ENCODE results near the gene AAGAB.

The AAGAB gene

GRCh38 chr15:67253101-67253500 is 1.4 kb downstream of the AAGAB start (continued):
- TF ChIP-seq, protein P1, sequence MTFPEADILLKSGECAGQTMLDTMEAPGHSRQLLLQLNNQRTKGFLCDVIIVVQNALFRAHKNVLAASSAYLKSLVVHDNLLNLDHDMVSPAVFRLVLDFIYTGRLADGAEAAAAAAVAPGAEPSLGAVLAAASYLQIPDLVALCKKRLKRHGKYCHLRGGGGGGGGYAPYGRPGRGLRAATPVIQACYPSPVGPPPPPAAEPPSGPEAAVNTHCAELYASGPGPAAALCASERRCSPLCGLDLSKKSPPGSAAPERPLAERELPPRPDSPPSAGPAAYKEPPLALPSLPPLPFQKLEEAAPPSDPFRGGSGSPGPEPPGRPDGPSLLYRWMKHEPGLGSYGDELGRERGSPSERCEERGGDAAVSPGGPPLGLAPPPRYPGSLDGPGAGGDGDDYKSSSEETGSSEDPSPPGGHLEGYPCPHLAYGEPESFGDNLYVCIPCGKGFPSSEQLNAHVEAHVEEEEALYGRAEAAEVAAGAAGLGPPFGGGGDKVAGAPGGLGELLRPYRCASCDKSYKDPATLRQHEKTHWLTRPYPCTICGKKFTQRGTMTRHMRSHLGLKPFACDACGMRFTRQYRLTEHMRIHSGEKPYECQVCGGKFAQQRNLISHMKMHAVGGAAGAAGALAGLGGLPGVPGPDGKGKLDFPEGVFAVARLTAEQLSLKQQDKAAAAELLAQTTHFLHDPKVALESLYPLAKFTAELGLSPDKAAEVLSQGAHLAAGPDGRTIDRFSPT (tag by site-specific recombination; IDR thresholded peaks at IDR 0.05) = peak; percentile 75; the same call in 1 of the 2 replicates
- TF ChIP-seq ZNF600 (tag by site-specific recombination; IDR thresholded peaks at IDR 0.05) (peak; percentile 52; the same call in 1 of the 2 replicates), TCF7L2 (IDR thresholded peaks at IDR 0.05; ENCODE audit: borderline replicate concordance, low read depth, low read length) (no peak), ZBTB1 (tag by site-specific recombination; IDR thresholded peaks at IDR 0.05) (no peak)

GRCh38 chr15:67251318-67251717 is 3.1 kb downstream of the AAGAB start:
- CTCF ChIA-PET = interaction anchor here (0.7 kb wide), 1 partner anchor 135 kb away, joined by 4 read pairs; no protein-coding TSS in a partner anchor

GRCh38 chr15:67249830-67250229 is 4.6 kb downstream of the AAGAB start:
- TF ChIP-seq ZNF626 (tag by site-specific recombination; IDR thresholded peaks at IDR 0.05) = no peak
- no peak for TF ChIP-seq BCL6B (tag by site-specific recombination; IDR thresholded peaks at IDR 0.05)
- TF ChIP-seq PRDM6 (tag by site-specific recombination; IDR thresholded peaks at IDR 0.05) = no peak
- Histone ChIP-seq H3K4me3 (ENCODE audit: low read depth, low read length) (no peak overlapping the region), H3K4me1 (ENCODE audit: control insufficient read depth, insufficient read depth, low read length) (no peaks in the 10 kb centered on the region), H3K9me3 (ENCODE audit: control insufficient read depth, insufficient read depth, low read depth, low read length) (no peaks in the 10 kb centered on the region), H3K36me3 (ENCODE audit: control insufficient read depth in 2 of 2, insufficient read depth in 1 of 2, low read length in 2 of 2) (peaks cover 4 to 7% of the 10 kb centered on the region in 2 experiments; a peak in 2 of 3 replicates), H3K27ac (ENCODE audit: extremely low read depth, low read depth, low read length) (no peak overlapping the region)
- POLR2A ChIA-PET = no interaction called here
- CTCF ChIA-PET = interaction anchor here (0.6 kb wide), 1 partner anchor 1485 kb away, joined by 5 read pairs; no protein-coding TSS in a partner anchor

More at GRCh38 chr15:67251318-67251717, 3.1 kb downstream of the AAGAB start:
- POLR2A ChIA-PET = interaction anchor here (0.6 kb wide), 1 partner anchor 9 kb away, joined by 7 read pairs; no protein-coding TSS in a partner anchor
- TF ChIP-seq ZNF701 (tag by site-specific recombination; IDR thresholded peaks at IDR 0.05) = no peak
- 0 out of 2 replicates have a peak, but pooled peaks have one; percentile 7 for TF ChIP-seq GLIS1 (tag by site-specific recombination; IDR thresholded peaks at IDR 0.05)
- peaks cover 0 to 3% of the 10 kb centered on the region in 2 experiments; a peak in 1 of 3 replicates for H3K36me3 ChIP-seq (ENCODE audit: control insufficient read depth in 2 of 2, insufficient read depth in 1 of 2, low read length in 2 of 2)
- H3K9me3 ChIP-seq (ENCODE audit: control insufficient read depth, insufficient read depth, low read depth, low read length) = no peaks in the 10 kb centered on the region
- no peaks in the 10 kb centered on the region for H3K4me1 ChIP-seq (ENCODE audit: control insufficient read depth, insufficient read depth, low read length)
- no peak overlapping the region for H3K4me3 ChIP-seq (ENCODE audit: low read depth, low read length)
- H3K27ac ChIP-seq (ENCODE audit: extremely low read depth, low read depth, low read length) = no peak overlapping the region

DNA sequence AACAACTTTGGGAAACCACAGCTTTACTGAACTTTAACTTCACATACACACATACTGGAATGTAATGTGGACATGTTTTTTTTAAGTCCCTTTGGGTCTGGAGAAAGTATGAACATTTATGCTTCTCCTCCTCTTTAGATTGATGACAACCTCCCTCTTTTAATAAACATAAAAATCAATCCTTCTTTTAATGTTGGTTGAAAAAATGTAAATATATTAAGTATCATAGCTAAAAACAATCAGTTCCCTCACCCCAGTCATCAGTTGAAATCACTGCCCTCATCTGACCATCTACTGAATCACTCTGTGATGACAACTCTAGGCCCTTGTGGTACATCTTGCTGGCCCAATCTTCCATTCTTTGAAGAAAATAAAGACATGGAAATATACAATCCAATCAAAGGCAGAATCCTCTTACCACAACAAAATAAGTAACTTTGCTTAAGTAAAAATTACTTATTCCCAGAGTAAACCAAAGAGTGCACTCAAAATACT is 6.4 kb downstream of the AAGAB start:
- Histone ChIP-seq H3K9me3 (ENCODE audit: control insufficient read depth, insufficient read depth, low read depth, low read length) (no peaks in the 10 kb centered on the region), H3K27ac (ENCODE audit: extremely low read depth, low read depth, low read length) (no peak overlapping the region), H3K4me3 (ENCODE audit: low read depth, low read length) (no peak overlapping the region), H3K4me1 (ENCODE audit: control insufficient read depth, insufficient read depth, low read length) (peaks cover 3% of the 10 kb centered on the region), H3K36me3 (ENCODE audit: control insufficient read depth in 2 of 2, insufficient read depth in 1 of 2, low read length in 2 of 2) (peaks cover 4 to 7% of the 10 kb centered on the region in 2 experiments; a peak in 2 of 3 replicates)
- CTCF ChIA-PET = no interaction called here
- TF ChIP-seq, protein P2, sequence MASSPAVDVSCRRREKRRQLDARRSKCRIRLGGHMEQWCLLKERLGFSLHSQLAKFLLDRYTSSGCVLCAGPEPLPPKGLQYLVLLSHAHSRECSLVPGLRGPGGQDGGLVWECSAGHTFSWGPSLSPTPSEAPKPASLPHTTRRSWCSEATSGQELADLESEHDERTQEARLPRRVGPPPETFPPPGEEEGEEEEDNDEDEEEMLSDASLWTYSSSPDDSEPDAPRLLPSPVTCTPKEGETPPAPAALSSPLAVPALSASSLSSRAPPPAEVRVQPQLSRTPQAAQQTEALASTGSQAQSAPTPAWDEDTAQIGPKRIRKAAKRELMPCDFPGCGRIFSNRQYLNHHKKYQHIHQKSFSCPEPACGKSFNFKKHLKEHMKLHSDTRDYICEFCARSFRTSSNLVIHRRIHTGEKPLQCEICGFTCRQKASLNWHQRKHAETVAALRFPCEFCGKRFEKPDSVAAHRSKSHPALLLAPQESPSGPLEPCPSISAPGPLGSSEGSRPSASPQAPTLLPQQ (tag by site-specific recombination; IDR thresholded peaks at IDR 0.05) = no peak
- TF ChIP-seq ZNF354C (tag by site-specific recombination; IDR thresholded peaks at IDR 0.05; ENCODE audit: borderline replicate concordance, low read depth) = no peak
- TF ChIP-seq OVOL3 (tag by site-specific recombination; IDR thresholded peaks at IDR 0.05) = no peak
- no peak for TF ChIP-seq ZNF521 (tag by site-specific recombination; IDR thresholded peaks at IDR 0.05)
- TF ChIP-seq ZNF843 (tag by site-specific recombination; IDR thresholded peaks at IDR 0.05) = no peak
- TF ChIP-seq ZNF48 (tag by site-specific recombination; IDR thresholded peaks at IDR 0.05) = no peak
- no peak for TF ChIP-seq ZFP69B (tag by site-specific recombination; IDR thresholded peaks at IDR 0.05)
- TF ChIP-seq ZNF629 (tag by site-specific recombination; IDR thresholded peaks at IDR 0.05) = no peak
- TF ChIP-seq ZNF121 (tag by site-specific recombination; IDR thresholded peaks at IDR 0.05) = no peak
- no peak for TF ChIP-seq PRDM1 (tag by site-specific recombination; IDR thresholded peaks at IDR 0.05)
- TF ChIP-seq, protein P3, sequence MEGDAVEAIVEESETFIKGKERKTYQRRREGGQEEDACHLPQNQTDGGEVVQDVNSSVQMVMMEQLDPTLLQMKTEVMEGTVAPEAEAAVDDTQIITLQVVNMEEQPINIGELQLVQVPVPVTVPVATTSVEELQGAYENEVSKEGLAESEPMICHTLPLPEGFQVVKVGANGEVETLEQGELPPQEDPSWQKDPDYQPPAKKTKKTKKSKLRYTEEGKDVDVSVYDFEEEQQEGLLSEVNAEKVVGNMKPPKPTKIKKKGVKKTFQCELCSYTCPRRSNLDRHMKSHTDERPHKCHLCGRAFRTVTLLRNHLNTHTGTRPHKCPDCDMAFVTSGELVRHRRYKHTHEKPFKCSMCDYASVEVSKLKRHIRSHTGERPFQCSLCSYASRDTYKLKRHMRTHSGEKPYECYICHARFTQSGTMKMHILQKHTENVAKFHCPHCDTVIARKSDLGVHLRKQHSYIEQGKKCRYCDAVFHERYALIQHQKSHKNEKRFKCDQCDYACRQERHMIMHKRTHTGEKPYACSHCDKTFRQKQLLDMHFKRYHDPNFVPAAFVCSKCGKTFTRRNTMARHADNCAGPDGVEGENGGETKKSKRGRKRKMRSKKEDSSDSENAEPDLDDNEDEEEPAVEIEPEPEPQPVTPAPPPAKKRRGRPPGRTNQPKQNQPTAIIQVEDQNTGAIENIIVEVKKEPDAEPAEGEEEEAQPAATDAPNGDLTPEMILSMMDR (tag by site-specific recombination; IDR thresholded peaks at IDR 0.05) = no peak
- POLR2A ChIA-PET = no interaction called here
